ENCODE results near the gene PTPN5.
"Not testable (repeated sequence)": the region's sequence is repeated elsewhere in the genome, so short reads cannot be mapped to it uniquely, and the experiment has no call there.

Gene PTPN5

GRCh38 chr11:18681949-18682348 is 109.6 kb downstream of the PTPN5 start:
- DNase-seq (ENCODE audit: low spot score) = not testable (repeated sequence)
